Natural killer cell (primary cell): Measurements from ENCODE around the gene CTRB2. TPM values are rescaled to one million over a fixed set of nuclear protein-coding genes. Genes with fewer than 3 reads are reported as not detected.

Experiments
- ATAC-seq, 3 donors: fragments of 150-1000 bp in 2 of 3; fragments of 200-7000 bp in 1 of 3; cut with Tn5 transposase; 1 replicate in 1 of 3; 2 replicates in 2 of 3; pipeline ENCODE4 v1.10.0; 2021; ENCODE audit warnings: mild to moderate bottlenecking in 2 of 3, moderate library complexity in 2 of 3
- DNase-seq, 2 donors: peaks; one replicate each; pipeline versions ENCODE4 v3.0.0 to v3.0.0-alpha.2; 2013 to 2021; ENCODE audit warnings: mixed read lengths in 1 of 2
- H3K27ac ChIP-seq: one replicate; pipeline ENCODE4 v1.5.1; 2013; ENCODE audit warnings: mild to moderate bottlenecking, low read length
- H3K27me3 ChIP-seq: one replicate; pipeline ENCODE4 v1.6.1; 2013; ENCODE audit warnings: low read length; ENCODE audit not compliant: control insufficient read depth, insufficient read depth
- H3K36me3 ChIP-seq: one replicate; pipeline ENCODE4 v1.6.1; 2013; ENCODE audit warnings: low read length; ENCODE audit not compliant: control insufficient read depth, insufficient read depth
- H3K4me1 ChIP-seq: one replicate; pipeline ENCODE4 v1.6.1; 2013; ENCODE audit warnings: low read length; ENCODE audit not compliant: control insufficient read depth, insufficient read depth
- H3K4me3 ChIP-seq: one replicate; pipeline ENCODE4 v1.5.1; 2013; ENCODE audit warnings: low read length
- H3K9me3 ChIP-seq: one replicate; pipeline ENCODE4 v1.6.1; 2013; ENCODE audit warnings: low read length; ENCODE audit not compliant: control insufficient read depth, insufficient read depth
- H3K27ac Mint-ChIP-seq, 2 donors: one replicate each; pipeline ENCODE4 v1.8.0; 2022; ENCODE audit warnings: mild to moderate bottlenecking in 2 of 2, mixed read lengths in 2 of 2, moderate library complexity in 1 of 2
- H3K27me3 Mint-ChIP-seq, 2 donors: one replicate each; pipeline ENCODE4 v1.8.0; 2022; ENCODE audit warnings: low read depth in 2 of 2, mixed read lengths in 2 of 2
- H3K36me3 Mint-ChIP-seq: one replicate; pipeline ENCODE4 v1.8.0; 2022; ENCODE audit warnings: mixed read lengths
- H3K4me1 Mint-ChIP-seq, 2 donors: one replicate each; pipeline ENCODE4 v1.8.0; 2022; ENCODE audit warnings: mixed read lengths in 2 of 2
- H3K4me3 Mint-ChIP-seq: one replicate; pipeline ENCODE4 v1.8.0; 2022; ENCODE audit warnings: mild to moderate bottlenecking, moderate library complexity, mixed read lengths
- H3K9me3 Mint-ChIP-seq, 2 donors: one replicate each; pipeline ENCODE4 v1.8.0; 2022; ENCODE audit warnings: mixed read lengths in 2 of 2
- WGBS: methylation state at CpG from one replicate; pipeline ENCODE4 v1.1.7; 2013; ENCODE audit warnings: missing lambda C conversion rate; ENCODE audit not compliant: insufficient coverage; 5-methylcytosine and 5-hydroxymethylcytosine counted together
- intact Hi-C: fragments of 100-400 bp; cut with micrococcal nuclease; formaldehyde crosslinking; loops from one replicate; pipeline ENCODE4 v1.14.2; 2022
- total RNA-seq, 4 donors: library from RNA; stranded (reverse); fragments of 120-200 nt in 1 of 4; gene quantifications; one replicate each; pipeline versions ENCODE4 v1.2.3 to v1.2.4, GENCODE V29; 2013 to 2022
- TF ChIP-seq, protein P1 (sequence below): fragments of 200-600 bp; IDR thresholded peaks from one replicate; pipeline ENCODE4 v1.8.0; 2022; ENCODE audit warnings: antibody characterized with exemption

The CTRB2 gene
- total RNA-seq, 3 donors from 2014 or later (not counting 1 experiment from before 2014, with no cell fraction given): not detected

DNA sequence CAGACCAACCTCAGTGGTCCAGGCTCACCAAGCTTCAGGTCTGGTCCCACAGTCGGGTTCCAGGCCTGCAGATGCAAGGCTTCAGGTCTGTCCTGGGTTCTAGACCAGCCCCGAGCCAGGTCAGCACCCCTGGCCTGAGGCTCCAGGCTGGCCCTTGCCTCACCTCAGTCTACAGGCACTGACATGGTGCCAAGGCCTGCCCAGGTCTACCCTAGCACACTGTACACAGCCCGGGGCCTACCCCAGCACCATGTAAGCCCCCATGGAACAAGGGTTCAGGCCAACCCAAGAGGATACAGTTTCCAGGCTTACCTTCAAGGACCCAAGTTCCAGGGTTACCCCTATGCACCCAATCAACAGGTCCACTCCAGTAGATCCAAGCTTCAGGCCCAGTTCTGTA lies 31.9 kb downstream of the CTRB2 start:
- no peak for DNase-seq
- Mint-ChIP-seq H3K9me3 (peaks cover 21 to 36% of the 10 kb centered on the region in 2 donors), H3K36me3 (peaks cover 41% of the 10 kb centered on the region), H3K4me1 (no peaks in the 10 kb centered on the region), H3K4me3 (no peak overlapping the region), H3K27ac (no peak overlapping the region), H3K27me3 (no peaks in the 10 kb centered on the region)
- H3K27ac ChIP-seq: no peak overlapping the region
- TF ChIP-seq, protein P1, sequence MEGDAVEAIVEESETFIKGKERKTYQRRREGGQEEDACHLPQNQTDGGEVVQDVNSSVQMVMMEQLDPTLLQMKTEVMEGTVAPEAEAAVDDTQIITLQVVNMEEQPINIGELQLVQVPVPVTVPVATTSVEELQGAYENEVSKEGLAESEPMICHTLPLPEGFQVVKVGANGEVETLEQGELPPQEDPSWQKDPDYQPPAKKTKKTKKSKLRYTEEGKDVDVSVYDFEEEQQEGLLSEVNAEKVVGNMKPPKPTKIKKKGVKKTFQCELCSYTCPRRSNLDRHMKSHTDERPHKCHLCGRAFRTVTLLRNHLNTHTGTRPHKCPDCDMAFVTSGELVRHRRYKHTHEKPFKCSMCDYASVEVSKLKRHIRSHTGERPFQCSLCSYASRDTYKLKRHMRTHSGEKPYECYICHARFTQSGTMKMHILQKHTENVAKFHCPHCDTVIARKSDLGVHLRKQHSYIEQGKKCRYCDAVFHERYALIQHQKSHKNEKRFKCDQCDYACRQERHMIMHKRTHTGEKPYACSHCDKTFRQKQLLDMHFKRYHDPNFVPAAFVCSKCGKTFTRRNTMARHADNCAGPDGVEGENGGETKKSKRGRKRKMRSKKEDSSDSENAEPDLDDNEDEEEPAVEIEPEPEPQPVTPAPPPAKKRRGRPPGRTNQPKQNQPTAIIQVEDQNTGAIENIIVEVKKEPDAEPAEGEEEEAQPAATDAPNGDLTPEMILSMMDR: no peak
- 97% methylated on average over 3 of the region's 3 CpGs for WGBS
- H3K9me3 ChIP-seq: peaks cover 49% of the 10 kb centered on the region
- ATAC-seq: no peak
- no peaks in the 10 kb centered on the region for H3K4me1 ChIP-seq
- no peak overlapping the region for H3K4me3 ChIP-seq
- intact Hi-C loops: no loop called here
- H3K27me3 ChIP-seq: no peaks in the 10 kb centered on the region
- H3K36me3 ChIP-seq: peaks cover 3% of the 10 kb centered on the region

- 100% methylated on average over 4 of the region's 4 CpGs for WGBS
- Histone ChIP-seq H3K27me3 (no peaks in the 10 kb centered on the region), H3K4me1 (no peaks in the 10 kb centered on the region), H3K27ac (no peak overlapping the region), H3K4me3 (no peak overlapping the region), H3K36me3 (peaks cover 28% of the 10 kb centered on the region), H3K9me3 (peaks cover 66% of the 10 kb centered on the region)
- no peaks in the 10 kb centered on the region for H3K27me3 Mint-ChIP-seq
- no peak overlapping the region for H3K4me3 Mint-ChIP-seq
- H3K36me3 Mint-ChIP-seq: peaks cover 66% of the 10 kb centered on the region
- H3K4me1 Mint-ChIP-seq: no peaks in the 10 kb centered on the region
- H3K27ac Mint-ChIP-seq: no peak overlapping the region
- DNase-seq (no peak), ATAC-seq (no peak)
- intact Hi-C loops: no loop called here
- TF ChIP-seq, protein P1: no peak
- H3K9me3 Mint-ChIP-seq: peaks cover 25 to 45% of the 10 kb centered on the region in 2 donors
These were observed 34.4 kb downstream of the CTRB2 start for GRCh38 chr16:75172578-75172977.

GRCh38 chr16:75169899-75170405 lies 37.0 kb downstream of the CTRB2 start:
- no peak for DNase-seq
- peaks cover 42% of the 10 kb centered on the region for H3K36me3 ChIP-seq
- Mint-ChIP-seq H3K9me3 (peaks cover 19 to 40% of the 10 kb centered on the region in 2 donors), H3K27me3 (no peaks in the 10 kb centered on the region), H3K4me3 (no peak overlapping the region), H3K4me1 (no peaks in the 10 kb centered on the region), H3K36me3 (peaks cover 66% of the 10 kb centered on the region), H3K27ac (no peak overlapping the region)
- ATAC-seq: no peak
- no peak overlapping the region for H3K27ac ChIP-seq
- intact Hi-C loops: no loop called here
- H3K9me3 ChIP-seq: peaks cover 63% of the 10 kb centered on the region
- no peaks in the 10 kb centered on the region for H3K4me1 ChIP-seq
- WGBS: 100% methylated on average over 6 of the region's 10 CpGs
- H3K4me3 ChIP-seq: no peak overlapping the region
- TF ChIP-seq, protein P1: no peak
- H3K27me3 ChIP-seq: no peaks in the 10 kb centered on the region

DNA sequence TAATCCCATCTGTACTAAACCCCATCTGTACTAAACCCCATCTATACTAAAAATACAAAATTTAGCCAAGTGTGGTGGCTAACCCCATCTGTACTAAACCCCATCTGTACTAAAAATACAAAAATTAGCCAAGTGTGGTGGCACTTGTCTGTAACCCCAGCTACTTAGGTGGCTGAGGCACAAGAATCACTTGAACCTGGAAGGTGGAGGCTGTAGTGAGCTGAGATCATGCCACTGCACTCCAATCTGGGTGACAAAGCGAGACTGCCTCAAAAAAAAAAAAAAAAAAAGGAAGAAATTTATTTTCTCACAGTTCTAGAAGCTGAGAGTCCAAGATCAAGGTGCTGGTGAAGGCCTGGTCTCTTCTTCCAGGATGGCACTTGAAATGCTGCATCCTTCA lies 46.6 kb downstream of the CTRB2 start:
- intact Hi-C loops: no loop called here
- no peaks in the 10 kb centered on the region for H3K36me3 ChIP-seq
- TF ChIP-seq, protein P1: no peak
- peaks cover under 1% of the 10 kb centered on the region for H3K9me3 ChIP-seq
- H3K27me3 ChIP-seq: no peaks in the 10 kb centered on the region
- H3K27ac ChIP-seq: no peak overlapping the region
- no peak overlapping the region for H3K4me3 Mint-ChIP-seq
- H3K36me3 Mint-ChIP-seq: no peaks in the 10 kb centered on the region
- no peak for DNase-seq
- no peak overlapping the region for H3K27ac Mint-ChIP-seq
- no peak overlapping the region for H3K4me3 ChIP-seq
- WGBS: 83% methylated on average over 1 of the region's 1 CpG
- no peaks in the 10 kb centered on the region for H3K9me3 Mint-ChIP-seq
- no peak for ATAC-seq
- no peaks in the 10 kb centered on the region for H3K4me1 Mint-ChIP-seq
- H3K4me1 ChIP-seq: no peaks in the 10 kb centered on the region
- no peaks in the 10 kb centered on the region for H3K27me3 Mint-ChIP-seq
